CD4-positive, alpha-beta T cell treated with Interleukin-2 at 100 ng/mL for 4 hours (primary cell): ENCODE results near the gene PDE8B.
"Not testable (repeated sequence)": the region's sequence is repeated elsewhere in the genome, so short reads cannot be mapped to it uniquely, and the experiment has no call there.

Experiments used
- DNase-seq: peaks from one replicate; pipeline ENCODE4 v3.0.0-alpha.2; 2020; ENCODE audit warnings: low spot score

PDE8B gene

DNA sequence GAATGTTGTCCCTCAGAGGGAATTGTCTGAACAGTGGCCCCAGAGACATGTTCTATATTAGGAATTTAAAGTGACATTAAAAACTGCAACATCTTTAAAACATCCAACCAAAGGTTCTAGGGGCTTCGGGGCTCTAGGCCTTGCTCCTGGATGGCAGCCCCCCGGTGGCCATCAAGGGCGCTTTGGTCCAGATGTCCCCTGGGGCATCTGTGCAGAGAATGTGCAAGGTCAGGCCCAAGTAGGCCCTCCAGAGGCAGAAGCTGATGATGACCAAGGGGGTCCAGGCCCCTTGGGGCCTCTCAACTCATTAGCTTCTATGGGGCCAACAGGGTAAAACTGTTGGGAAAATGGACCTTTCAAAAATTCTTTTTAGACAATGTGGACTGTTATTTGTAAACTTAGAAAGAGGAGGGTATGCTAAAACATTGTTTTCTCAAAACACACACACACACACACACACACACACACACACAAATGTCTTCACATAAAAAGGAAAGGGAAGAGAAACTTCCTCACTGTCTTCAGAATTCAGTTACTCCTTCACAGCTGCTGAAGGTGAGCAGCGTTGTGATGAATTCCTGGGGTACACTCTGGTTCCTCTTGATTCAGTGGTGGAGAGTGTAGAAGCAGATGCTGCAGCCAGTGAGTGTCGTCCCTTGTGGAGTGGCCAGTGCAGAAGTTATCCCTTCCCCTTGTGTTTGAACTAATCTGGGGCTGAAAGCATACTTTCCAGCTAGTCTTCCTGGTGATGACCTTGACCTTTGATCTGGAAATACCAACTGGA lies 156.4 kb downstream of the PDE8B start:
- no peak for DNase-seq

DNA sequence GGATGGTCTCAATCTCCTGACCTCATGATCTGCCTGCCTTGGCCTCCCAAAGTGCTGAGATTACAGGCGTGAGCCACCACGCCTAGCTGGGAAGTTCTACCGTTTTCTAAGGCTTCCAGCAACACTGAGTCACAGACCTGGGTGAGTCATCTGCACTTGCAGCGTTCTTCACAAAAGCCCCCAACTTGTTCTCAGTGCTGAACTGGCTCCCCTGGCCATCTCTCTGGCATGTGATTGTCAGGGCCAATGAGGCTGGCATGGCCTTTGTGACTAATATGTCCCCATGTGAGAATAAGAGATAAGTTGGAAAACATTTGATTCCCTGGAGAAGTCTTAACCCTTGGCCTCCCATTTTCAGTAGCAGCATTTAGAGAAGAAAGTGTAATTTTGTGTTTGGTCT lies 157.3 kb downstream of the PDE8B start:
- DNase-seq: no peak

DNA sequence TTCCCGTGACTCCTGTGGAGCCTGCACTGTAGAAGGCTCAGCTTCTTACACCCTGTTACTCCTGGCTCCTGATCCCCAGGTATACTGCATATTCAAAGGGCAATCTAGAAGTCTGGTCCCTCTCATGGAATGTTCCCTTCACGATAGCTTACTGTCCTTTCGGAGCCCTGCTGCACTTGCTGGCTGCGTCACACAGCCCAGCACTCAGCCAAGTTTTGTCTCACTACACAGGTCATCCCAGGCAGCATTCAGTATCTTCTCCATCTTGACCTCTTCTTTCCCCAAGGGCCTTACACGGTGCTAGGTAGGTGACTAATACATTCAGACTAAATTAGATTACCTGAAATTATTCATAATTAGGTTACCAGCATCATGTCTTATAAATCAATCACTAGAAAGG lies 157.9 kb downstream of the PDE8B start:
- no peak for DNase-seq

DNA sequence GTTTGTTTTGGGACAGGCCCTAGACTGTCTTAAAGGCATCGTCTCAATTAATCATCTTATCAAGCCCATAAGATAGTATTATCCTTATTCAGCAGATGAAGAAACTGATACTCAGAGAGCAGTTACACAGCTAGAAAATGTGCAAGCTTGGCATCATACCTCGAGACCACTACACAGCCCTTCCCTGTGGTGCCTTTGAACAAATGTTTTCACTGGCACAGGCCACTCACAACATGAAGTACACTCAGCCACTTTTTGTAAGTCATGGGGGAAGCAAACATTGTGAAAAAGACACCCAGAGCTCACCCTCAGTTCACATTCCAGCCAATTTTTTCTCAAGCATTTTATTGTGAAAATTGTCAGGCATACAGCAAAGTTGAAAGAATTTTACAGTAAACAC lies 159.1 kb downstream of the PDE8B start:
- no peak for DNase-seq

DNA sequence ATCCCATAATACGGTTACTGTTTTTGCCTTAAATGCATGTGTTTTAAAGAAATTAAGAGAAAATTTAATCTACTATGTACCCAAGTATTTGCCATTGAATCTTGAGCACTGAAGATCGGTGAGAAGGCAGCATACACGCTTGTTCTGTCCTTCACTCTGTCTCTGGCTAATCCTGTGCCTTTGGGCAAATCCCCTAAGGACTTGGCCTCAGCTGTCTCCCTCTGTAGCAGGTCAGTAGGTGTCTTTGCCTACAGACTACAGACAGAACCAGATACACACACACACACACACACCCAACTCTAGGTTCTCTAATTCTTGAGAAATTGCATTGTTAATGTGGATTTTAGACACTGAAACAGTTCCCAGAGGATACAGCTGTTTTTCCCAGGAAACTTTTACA lies 164.2 kb downstream of the PDE8B start:
- no peak for DNase-seq

DNA sequence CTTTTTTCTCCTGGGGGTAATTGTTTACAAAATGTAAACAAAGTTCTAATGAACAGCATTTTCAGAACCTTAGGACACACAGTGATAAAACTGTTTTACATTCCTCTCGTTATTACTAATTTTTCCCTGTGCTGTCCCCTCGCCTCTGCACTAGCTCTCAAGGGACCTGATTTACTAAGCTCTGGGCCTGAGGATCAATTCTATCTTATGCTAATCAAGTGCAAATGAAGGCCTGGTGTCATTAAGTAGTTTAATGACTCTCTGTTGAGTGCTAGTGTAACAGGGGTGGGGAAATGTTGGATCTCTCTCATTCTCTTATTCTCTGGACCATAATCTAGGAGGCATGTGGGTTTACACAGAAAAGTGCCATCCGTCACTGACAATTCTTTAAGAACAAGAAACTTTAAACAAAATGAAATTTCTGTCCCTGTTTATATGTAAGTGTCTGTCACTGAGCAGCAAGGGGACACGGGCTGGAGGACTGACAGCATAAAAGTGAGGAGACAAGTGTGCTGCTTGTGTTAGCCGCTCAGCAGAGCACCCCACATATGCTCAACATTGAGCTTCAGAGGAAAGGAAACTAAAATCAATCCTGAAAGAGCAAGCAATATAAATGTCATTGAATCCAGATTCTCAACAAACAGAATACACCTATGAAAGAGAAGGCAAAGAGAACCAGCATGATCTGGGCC lies 166.3 kb downstream of the PDE8B start:
- no peak for DNase-seq

DNA sequence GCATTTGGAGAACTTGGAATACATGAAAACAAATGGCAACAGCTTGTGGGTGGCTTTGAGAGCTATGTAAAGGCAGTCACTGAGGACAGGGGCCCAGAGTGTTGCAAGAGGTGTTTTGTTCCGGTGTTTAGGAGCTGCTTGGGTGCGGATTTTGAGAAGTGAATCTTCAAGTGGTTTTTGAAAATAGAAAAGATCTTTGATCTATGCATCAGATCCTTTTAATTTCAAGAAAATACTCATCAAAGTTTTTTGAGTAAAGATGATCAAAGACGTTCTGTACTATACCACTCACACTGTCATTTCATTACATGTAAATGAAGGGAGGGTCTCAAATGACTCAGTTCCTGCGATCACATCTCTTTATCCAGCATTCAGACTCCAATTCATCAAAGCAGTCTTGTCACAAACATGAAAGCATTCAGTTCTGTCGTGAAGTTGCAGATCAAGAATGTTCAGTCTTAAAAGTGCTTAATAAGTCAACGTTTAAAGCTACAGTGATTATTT lies 169.1 kb downstream of the PDE8B start:
- peak; percentile 59 for DNase-seq

DNA sequence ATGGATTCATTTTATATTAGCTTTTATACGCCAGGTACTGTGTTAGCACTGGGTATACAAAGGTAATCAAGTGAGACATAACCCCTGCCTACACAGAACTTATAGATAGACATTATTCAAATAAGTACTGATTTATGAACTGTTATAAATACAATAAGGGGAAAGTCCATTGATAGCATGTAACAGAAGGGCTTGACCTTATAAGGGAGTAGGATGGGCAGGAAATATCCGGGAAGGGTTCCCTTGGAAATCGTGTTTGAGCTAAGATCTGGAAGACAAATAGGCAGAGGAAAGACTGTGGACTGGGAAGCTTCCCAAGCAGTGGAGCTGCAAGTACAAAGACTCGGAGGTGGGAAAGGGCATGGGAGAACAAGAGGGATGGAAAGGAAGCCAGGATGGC lies 170.2 kb downstream of the PDE8B start:
- no peak for DNase-seq

DNA sequence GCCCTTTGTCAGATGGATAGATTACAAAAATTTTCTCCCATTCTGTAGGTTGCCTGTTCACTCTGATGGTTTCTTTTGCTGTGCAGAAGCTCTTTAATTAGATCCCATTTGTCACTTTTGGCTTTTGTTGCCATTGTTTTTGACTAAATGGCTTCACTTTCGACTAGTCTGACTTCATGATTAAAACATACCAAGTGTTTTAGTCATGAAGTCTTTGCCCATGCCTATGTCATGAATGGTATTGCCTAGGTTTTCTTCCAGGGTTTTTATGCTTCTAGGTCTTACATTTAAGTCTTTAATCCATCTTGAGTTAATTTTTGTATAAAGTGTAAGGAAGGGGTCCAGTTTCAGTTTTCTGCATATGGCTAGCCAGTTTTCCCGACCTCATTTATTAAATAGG lies 172.9 kb downstream of the PDE8B start:
- DNase-seq: not testable (repeated sequence)

DNA sequence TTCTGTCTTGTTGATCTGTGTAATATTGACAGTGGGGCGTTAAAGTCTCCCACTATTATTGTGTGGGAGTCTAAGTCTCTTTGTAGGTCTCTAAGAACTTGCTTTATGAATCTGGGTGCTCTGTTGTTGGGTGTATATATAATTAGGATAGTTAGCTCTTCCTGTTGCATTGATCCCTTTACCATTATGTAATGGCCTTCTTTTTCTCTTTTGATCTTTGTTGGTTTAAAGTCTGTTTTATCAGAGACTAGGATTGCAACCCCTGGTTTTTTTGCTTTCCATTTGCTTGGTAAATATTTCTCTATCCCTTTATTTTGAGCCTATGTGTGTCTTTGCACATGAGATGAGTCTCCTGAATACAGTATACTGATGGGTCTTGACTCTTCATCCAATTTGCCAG lies 175.9 kb downstream of the PDE8B start:
- not testable (repeated sequence) for DNase-seq

DNA sequence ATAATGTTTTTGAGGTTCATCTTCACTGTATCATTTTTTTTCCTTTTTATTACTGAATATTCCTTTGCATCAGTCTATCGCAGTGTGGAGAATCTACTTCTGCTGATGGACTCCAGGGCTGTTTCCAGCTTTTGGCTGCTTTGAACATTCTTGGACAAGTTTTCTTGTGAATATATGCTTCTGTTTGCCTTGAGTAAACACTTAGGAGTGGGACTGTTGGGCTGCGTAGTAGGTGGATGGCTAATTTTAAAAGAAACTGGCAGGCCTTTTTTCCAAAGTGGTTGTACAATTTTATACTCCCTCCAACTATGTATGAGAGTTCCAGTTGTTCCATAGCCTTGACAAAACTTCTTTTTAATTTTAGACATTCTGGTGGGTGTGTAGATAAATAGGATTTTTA lies 179.3 kb downstream of the PDE8B start:
- no peak for DNase-seq

DNA sequence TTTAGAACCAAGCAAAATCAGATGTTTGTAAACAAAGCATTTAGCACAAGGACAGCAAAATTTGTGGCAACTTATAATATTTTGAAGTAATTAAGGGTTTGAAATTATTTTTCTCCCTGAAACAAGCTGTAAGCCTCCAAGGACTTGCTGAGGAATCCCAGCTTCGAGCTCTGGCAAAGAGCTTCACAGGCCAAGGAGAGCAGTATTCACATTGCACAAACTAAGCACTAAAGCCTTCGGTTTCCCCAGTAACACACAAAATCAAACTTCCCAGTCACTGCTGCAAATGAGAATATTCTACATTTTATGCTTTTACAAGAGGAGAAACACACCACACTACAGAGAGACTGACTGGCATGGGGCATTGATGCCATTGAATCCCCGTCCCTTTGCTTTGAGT lies 179.7 kb downstream of the PDE8B start:
- DNase-seq: no peak

DNA sequence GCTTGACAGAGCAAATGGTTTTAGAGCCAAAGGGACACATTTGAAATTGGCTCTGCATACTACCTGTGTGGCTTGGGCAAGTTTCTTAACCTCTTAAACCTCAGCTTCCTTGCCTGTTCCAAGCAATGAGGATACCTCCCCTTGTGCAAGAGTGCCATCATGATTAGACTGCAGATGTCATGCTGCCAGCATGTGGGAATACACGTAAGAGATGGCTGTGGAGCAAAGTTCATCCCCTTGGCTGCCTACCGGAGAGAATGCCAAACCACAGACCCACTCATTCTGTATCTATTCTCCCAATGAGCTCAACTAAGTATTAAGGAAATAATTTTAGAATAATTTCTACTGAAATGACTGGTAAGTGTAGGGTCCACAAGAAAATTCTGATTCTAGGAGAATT lies 180.3 kb downstream of the PDE8B start:
- DNase-seq: no peak

DNA sequence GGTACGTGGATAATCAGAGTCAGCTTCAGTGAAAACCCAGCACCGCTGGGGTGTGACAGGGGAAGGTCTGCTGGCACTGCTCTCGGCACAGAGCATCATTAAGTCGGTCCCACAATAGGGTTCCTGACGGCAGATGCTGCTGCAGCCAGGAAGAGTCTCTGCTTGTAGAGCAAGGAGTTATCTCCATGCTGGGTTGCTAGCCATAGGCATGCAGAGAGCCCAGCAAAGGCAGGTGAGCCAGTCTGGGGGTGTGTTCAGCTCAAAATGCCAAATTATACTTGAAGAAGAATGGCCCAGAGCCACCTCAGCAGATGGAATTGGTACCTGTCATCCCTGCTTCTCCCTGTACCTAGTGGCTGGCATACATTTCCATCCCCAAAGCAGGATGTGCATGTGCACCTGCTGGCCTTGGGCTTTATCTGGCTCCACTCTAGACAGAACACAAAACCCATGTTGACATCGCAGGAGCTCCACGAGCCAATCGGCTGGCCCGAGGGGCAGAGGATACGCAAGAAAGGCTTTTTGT lies 180.8 kb downstream of the PDE8B start:
- no peak for DNase-seq

DNA sequence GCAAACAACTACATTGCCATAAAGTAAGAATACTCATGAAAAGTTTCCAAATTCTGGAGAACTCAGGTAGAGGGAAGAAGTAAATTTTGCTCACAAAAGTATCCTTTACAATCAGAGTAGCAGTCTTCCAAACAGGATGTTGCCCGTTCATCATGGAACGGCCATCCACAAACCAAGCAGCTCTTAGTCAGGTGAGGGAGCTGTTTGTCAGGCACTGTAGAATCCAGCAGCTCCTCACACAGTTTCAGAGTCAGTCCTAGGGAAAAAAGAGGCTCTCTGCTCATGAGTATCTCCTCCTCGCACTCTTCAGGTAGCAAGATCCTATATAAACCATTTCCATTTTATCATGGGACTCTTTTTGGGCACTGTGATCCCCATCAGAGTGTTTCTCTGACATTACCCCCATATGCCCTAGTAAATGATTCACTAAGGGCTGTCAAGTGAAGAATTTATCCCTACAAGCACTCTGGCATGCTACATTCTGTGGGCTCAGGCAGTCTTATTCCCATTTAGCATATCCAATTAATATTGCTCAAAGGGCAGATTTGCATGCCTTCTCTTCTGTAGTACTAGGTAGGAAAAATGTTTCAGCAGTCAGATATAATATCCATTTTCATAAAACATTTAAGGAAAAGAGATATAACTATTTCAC lies 183.7 kb downstream of the PDE8B start:
- no peak for DNase-seq

DNA sequence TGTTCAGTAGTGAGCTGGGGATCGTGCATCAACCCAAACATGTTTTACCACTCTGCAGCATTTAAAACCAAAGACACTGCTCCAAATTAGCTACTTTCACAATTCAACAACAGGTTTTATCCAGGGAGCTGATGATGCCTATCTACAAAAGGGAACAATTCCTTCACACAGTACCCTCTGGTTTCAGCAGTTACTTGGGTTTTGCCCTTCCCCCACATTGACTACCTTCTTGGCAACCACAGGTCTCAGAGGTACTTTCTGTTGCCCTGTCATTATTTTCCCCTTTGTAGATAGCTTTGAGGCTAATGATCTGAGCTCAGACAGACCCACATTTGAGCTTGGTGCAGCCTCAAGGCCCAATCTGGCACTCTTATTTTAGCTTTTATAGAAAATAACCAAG lies 185.5 kb downstream of the PDE8B start:
- no peak for DNase-seq

DNA sequence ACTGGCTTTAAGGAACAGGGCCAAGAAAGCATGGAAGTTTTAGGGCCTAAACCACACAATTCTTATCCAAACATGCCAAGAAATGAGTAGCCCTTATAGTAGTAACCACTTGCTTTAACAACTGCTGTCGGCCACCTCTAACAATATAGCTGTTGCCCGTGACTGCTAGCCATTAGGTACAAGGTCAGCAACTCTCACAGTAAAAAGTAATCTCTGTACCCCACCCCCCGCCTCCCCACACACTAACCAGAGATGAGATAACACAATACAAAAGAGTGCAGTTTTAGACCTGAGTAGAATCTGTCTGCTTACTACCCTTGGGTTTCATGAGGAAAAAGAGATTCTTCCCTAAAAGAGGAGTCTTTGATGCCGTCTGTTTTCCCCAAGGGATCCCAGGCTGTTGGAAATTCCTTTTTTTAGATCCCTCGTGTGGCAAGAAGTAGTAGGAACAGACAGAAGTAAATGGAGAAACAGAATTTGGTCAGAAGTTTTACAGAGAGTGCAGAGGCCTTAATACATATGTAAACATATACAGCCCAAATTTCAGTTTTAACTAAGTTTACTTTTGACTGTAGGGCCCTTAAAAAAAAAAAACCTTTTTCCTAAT lies 187.3 kb downstream of the PDE8B start:
- DNase-seq: no peak

DNA sequence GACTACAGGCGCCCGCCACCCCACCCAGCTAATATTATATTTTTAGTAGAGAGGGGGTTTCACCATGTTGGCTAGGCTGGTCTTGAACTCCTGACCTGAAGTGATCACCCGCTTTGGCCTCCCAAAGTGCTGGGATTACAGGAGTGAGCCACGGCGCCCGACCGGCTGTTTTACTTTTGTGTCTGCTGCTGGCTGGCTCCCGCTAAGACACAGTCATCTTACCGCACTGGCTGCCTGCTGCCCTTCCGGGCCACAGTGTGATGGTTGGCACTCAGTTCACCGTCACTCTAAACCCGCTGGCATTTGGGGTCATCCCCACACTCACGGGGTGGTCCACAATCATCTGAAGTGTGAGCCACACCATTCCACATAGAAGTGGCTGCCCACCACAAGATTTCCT lies 188.0 kb downstream of the PDE8B start:
- no peak for DNase-seq

DNA sequence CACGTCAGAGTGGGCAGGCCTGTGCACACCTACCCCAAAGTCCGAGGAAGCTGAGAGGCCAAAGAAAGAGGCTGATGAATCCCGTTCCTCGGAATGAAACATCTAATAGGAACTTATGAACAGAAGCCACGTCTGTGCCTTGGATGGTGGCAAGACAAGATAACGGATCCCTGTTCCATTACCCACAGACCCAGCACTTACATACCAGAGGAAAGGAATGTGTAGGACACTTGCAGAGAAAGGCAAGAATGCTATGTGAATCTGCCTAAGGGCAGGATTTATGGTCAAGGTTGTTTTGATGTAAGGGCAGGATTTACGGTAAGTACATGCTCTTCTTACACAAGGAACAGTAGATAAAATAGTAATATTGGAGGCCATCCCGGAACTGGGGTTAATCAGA lies 188.4 kb downstream of the PDE8B start:
- DNase-seq: no peak

DNA sequence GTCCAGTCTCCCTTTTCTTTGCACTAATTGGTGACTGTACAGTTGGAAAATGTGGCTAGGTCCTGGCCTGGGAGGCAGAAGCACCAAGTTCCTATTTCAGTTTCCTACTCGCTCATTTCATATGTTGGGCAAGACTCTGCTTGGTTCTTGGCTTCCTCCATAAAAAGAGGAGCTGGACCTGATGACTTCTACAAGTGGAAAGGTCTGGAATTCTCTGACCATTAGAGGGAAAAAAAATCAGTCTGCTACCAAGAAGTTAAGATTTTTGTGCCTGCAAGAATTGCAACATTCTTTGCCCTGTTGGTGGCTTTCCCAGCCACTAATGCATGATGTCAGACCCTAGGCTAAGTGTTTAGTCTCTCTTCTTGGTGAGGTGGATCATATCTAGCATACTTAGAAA lies 190.2 kb downstream of the PDE8B start:
- DNase-seq: no peak

DNA sequence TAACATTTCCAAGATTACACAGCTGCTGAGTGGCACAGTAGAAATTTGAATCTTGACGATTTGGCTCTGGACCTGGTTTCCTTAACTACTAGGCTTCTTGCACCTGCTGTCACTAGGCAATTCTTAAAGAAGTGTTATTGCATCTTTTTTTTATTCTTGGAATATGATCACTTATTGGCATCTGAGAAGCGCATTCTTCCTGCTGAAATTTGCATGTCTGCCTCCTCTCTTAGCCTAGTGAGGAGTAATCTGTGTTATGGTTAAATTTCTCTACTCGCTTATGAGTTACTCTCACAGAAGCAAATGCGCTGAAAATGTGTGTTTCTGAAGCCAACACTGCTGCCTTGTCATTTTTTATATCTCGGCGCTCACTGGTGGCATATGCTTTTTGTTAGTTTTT lies 192.3 kb downstream of the PDE8B start:
- no peak for DNase-seq

DNA sequence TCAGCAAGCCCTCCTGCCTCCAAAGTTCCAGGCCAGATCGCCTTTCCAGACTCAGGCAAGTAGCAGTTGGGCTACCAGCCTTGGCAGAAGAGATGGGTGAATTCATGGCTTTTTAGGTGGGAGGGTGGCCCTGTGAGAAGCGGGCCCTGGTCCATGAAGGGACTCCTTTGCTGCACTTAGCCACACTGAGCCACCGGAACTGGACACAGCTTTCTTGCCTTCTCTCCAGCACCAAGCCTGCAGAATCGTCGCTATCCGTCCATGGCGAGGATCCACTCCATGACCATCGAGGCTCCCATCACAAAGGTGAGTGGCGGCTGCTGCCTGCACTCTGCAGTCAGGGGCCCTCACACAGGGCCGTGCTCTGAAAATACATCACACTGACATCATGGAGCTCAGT lies 196.7 kb downstream of the PDE8B start:
- no peak for DNase-seq
